ENCODE results near the gene EPB41L4A.

The EPB41L4A gene

DNA sequence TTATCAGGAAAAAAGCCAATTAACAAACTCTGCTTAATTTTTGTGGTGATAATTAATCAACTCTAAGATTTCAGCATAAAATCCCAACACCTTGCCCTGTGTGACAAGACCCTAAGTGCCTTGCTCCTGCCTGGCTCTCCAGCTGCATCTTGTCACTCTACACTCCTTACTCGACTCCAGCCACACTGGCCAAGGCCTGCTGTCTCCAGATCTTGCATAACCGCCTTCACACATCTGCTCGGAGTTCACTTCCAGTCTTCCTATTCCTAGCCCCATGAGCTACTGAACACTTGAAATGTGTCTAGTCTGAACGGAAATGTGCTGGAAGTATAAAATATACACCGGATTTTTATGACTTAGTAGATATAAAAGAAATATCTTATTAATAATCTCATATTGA lies 259.6 kb downstream of the EPB41L4A start:
- Histone ChIP-seq H3K4me3 (ENCODE audit: low read depth, low read length) (no peak overlapping the region), H3K9me3 (ENCODE audit: severe bottlenecking) (peaks cover 6% of the 10 kb centered on the region), H3K27ac (no peak overlapping the region), H3K27me3 (ENCODE audit: insufficient read depth, low read depth, severe bottlenecking) (no peaks in the 10 kb centered on the region), H3K36me3 (peaks cover 38% of the 10 kb centered on the region)
- no peak for TF ChIP-seq CTCF (IDR thresholded peaks at IDR 0.05; ENCODE audit: low read depth, low read length)
- DNase-seq = no peak

DNA sequence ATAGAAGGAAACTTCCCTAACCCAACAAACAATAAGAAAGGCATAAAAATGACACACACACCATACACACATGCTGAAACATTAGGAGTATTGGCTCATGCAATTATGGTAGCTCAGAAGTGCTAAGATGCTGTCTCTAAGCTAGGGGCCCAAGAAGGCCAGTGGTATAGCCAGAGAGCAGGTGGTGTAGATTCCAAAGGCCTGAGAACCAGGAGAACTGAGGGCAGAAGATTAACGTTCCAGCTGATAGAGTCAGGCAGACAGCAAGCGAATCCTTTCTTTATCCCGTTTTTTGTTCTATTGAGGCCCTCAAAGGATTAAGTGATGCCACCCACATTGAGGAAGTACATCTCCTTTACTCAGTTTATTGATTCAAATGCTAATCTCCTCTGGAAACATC lies 262.9 kb downstream of the EPB41L4A start:
- no peak overlapping the region for H3K4me3 ChIP-seq (ENCODE audit: low read depth, low read length)
- peaks cover 5% of the 10 kb centered on the region for H3K36me3 ChIP-seq
- peak; percentile 66 for DNase-seq
- no peak overlapping the region for H3K27ac ChIP-seq
- H3K27me3 ChIP-seq (ENCODE audit: insufficient read depth, low read depth, severe bottlenecking) = no peaks in the 10 kb centered on the region
- no peak for TF ChIP-seq CTCF (IDR thresholded peaks at IDR 0.05; ENCODE audit: low read depth, low read length)
- peaks cover 6% of the 10 kb centered on the region for H3K9me3 ChIP-seq (ENCODE audit: severe bottlenecking)

GRCh38 chr5:112154940-112155686 lies 264.0 kb downstream of the EPB41L4A start:
- no peak for TF ChIP-seq CTCF (IDR thresholded peaks at IDR 0.05; ENCODE audit: low read depth, low read length)
- Histone ChIP-seq H3K4me3 (ENCODE audit: low read depth, low read length) (no peak overlapping the region), H3K9me3 (ENCODE audit: severe bottlenecking) (peaks cover 9% of the 10 kb centered on the region), H3K27me3 (ENCODE audit: insufficient read depth, low read depth, severe bottlenecking) (no peaks in the 10 kb centered on the region), H3K27ac (no peak overlapping the region), H3K36me3 (no peaks in the 10 kb centered on the region)
- DNase-seq = no peak

- TF ChIP-seq CTCF (IDR thresholded peaks at IDR 0.05; ENCODE audit: low read depth, low read length) = no peak
- DNase-seq = no peak
- Histone ChIP-seq H3K9me3 (ENCODE audit: severe bottlenecking) (peaks cover 5% of the 10 kb centered on the region), H3K27me3 (ENCODE audit: insufficient read depth, low read depth, severe bottlenecking) (no peaks in the 10 kb centered on the region), H3K36me3 (no peaks in the 10 kb centered on the region), H3K4me3 (ENCODE audit: low read depth, low read length) (no peak overlapping the region), H3K27ac (no peak overlapping the region)
Measured at GRCh38 chr5:112149727-112150126, 269.4 kb downstream of the EPB41L4A start.

DNA sequence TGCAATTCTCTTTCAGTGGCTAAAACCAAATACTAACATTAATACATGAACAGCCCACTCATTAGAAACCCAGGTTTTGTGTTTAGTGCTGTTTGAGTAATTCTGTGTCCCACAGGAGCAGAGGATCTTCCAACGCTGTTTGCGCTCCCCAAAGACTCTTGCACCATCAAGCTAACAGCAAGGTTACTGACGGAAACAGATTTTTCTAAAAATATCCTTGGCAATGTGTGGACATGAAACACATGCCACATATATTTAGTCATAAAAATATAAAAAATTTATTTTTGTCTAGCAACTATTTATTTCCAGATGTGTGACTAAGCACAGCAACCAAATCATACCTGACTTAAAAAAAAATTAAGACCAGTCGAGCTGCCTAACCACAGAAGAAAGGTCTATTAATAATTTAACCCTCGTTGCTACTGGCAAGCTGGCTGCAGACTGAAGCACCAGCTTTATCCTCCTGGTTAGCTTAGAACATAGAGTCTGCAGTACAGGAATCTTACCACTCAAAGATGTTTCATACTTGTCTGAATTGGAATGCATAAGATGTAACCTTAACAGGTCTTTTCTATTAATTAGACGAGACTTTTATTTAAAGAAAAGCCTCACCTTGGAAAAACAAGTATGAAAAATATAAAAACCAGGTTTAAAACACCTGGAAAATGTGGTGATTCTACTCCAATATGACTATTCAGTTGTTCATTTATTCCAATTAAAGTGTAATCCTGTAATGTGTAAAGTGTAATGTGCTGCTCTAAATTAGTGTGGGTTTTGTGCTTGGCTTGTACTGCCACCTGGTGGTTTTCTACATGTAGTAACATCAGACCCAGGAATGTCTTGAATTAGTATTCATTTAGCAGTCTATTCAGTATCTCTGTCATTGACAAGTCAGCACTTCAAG lies 272.5 kb downstream of the EPB41L4A start:
- H3K27ac ChIP-seq = no peak overlapping the region
- no peak overlapping the region for H3K4me3 ChIP-seq (ENCODE audit: low read depth, low read length)

More for the DNA sequence above, 272.5 kb downstream of the EPB41L4A start:
- peak; percentile 44; the same call in 1 of the 2 replicates for TF ChIP-seq CTCF (IDR thresholded peaks at IDR 0.05; ENCODE audit: low read depth, low read length)
- peaks cover 5% of the 10 kb centered on the region for H3K9me3 ChIP-seq (ENCODE audit: severe bottlenecking)
- no peaks in the 10 kb centered on the region for H3K27me3 ChIP-seq (ENCODE audit: insufficient read depth, low read depth, severe bottlenecking)
- DNase-seq = peak; percentile 64
- no peaks in the 10 kb centered on the region for H3K36me3 ChIP-seq

Measured in WERI-Rb-1 (cell line).